ENCODE data around the gene MSX1.

Gene MSX1

GRCh38 chr4:4868040-4868757 is 8.7 kb downstream of the MSX1 start:
- peaks cover 23% of the 10 kb centered on the region for H3K4me1 Mint-ChIP-seq (ENCODE audit: low read depth)

DNA sequence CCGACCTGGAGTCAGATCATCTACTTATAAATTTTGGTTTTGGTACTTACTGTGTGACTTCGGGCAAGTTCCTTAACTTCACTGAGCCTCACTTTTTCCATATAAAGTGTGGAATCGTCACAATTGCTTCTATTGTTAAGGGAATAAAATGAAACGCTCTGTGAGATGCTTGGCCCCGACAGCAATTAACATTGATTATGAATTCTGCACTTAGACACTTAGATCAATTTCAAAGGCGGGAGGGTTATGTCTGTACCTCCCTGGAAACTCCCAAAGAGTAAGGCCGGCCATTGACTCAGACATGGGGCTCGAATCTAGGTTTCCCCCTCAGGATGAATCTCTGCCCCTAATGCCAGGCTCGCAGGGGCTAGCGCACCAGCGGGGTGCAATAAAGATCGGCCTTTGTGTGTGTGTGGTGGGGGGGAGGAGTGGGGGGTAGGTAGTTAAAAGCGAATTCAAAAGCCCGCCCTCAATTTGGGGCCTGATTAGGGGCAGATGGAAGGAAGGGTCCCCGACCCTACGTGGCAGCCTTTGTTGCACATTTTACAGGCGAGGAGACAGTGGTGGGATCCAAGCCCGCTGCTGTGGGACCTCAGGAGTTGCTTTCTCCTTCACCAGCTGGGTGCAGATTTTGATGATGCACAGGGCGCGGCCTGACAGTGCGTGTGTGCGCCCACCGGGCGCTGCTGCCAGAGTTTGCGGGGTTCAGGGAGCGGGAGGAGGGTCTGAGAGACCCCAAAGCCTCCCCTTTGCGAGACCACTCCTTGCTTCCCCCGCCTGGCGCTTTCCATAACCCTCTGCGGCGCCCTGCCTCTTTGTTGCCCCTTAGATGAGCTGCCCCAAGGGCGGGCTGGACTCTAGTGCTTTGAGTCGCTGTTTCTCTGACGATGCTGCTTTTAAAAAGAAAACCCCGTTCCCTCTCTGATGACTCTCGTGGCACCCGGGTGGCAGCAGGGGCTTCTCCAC is 9.6 kb downstream of the MSX1 start:
- no peaks in the 10 kb centered on the region for H3K36me3 Mint-ChIP-seq (ENCODE audit: low read depth)
- H3K9me3 Mint-ChIP-seq, result no peaks in the 10 kb centered on the region
- DNase-seq, result no peak
- no peak overlapping the region for H3K4me3 Mint-ChIP-seq
- peaks cover 23% of the 10 kb centered on the region for H3K4me1 Mint-ChIP-seq (ENCODE audit: low read depth)
- H3K27ac Mint-ChIP-seq, result no peak overlapping the region
- peaks cover 85% of the 10 kb centered on the region for H3K27me3 Mint-ChIP-seq

More at GRCh38 chr4:4868040-4868757, 8.7 kb downstream of the MSX1 start:
- no peak for DNase-seq
- H3K9me3 Mint-ChIP-seq, result no peaks in the 10 kb centered on the region
- H3K4me3 Mint-ChIP-seq, result no peak overlapping the region
- H3K36me3 Mint-ChIP-seq (ENCODE audit: low read depth), result no peaks in the 10 kb centered on the region
- H3K27me3 Mint-ChIP-seq, result peaks cover 83% of the 10 kb centered on the region
- no peak overlapping the region for H3K27ac Mint-ChIP-seq

GRCh38 chr4:4869731-4870571 is 10.5 kb downstream of the MSX1 start:
- Mint-ChIP-seq H3K27me3 (peaks cover 85% of the 10 kb centered on the region), H3K27ac (no peak overlapping the region), H3K36me3 (ENCODE audit: low read depth) (no peaks in the 10 kb centered on the region), H3K4me3 (no peak overlapping the region), H3K4me1 (ENCODE audit: low read depth) (peaks cover 23% of the 10 kb centered on the region), H3K9me3 (no peaks in the 10 kb centered on the region)
- DNase-seq, result no peak

DNA sequence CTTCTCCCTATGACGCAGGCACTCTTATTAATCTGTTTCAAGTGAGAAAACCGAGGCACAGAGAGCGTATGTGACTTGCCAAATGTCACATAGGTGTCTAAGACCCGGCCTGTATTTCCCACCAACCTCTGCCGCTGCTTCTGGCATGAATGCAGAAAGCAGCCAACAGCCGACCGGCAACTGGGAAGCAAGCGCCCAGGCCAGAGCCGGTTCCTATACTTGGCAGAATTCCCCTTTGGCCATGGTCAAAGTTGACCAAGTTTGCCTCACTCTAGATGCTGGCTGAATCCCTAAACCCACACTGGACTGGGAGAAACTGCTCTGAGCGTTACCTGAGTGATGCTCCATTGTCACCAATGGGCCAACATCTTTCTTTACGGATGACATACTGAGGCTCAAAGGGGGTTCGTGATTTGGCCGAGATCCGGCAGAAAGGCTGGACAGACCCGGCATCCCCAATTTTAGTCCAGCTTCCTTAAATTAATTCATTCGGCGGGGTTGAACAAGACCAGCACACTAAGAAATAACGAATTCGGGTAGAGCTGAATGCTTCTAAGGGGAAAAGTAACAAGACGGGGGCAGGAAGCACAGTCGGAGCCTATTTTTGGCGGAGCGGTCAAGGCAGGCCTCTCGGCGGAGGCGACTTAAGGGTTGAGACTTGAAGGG is 11.2 kb downstream of the MSX1 start:
- no peaks in the 10 kb centered on the region for H3K36me3 Mint-ChIP-seq (ENCODE audit: low read depth)
- no peaks in the 10 kb centered on the region for H3K9me3 Mint-ChIP-seq
- DNase-seq, result no peak
- no peak overlapping the region for H3K4me3 Mint-ChIP-seq
- no peak overlapping the region for H3K27ac Mint-ChIP-seq
- peaks cover 18% of the 10 kb centered on the region for H3K4me1 Mint-ChIP-seq (ENCODE audit: low read depth)
- peaks cover 85% of the 10 kb centered on the region for H3K27me3 Mint-ChIP-seq

DNA sequence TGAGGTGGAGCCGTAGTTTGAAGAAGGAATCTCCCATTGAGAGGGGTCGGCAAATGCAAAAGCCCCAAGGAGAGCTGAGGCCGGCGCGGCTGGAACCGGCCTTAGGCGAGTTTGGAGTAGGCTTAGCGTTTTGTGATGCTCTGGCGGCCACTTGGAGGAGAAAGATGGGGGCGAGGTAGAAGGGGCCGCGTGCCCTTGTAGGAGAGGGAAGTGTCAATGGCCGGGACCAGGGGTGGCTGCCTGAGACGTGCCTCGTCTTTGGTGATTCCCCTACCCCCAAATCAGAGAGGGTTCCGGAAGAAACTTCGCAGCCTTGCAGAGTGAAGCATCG is 11.7 kb downstream of the MSX1 start:
- Mint-ChIP-seq H3K36me3 (ENCODE audit: low read depth) (no peaks in the 10 kb centered on the region), H3K4me1 (ENCODE audit: low read depth) (peaks cover 15% of the 10 kb centered on the region), H3K27ac (no peak overlapping the region), H3K9me3 (no peaks in the 10 kb centered on the region), H3K27me3 (peaks cover 85% of the 10 kb centered on the region), H3K4me3 (no peak overlapping the region)
- DNase-seq, result no peak

- Mint-ChIP-seq H3K9me3 (no peaks in the 10 kb centered on the region), H3K27me3 (peaks cover 84% of the 10 kb centered on the region), H3K4me1 (ENCODE audit: low read depth) (peaks cover 11% of the 10 kb centered on the region), H3K4me3 (no peak overlapping the region), H3K27ac (no peak overlapping the region), H3K36me3 (ENCODE audit: low read depth) (no peaks in the 10 kb centered on the region)
- no peak for DNase-seq
These were observed 12.3 kb downstream of the MSX1 start for GRCh38 chr4:4871573-4872313.

GRCh38 chr4:4872314-4872903 is 12.9 kb downstream of the MSX1 start:
- Mint-ChIP-seq H3K4me3 (no peak overlapping the region), H3K9me3 (no peaks in the 10 kb centered on the region), H3K27ac (no peak overlapping the region), H3K4me1 (ENCODE audit: low read depth) (peaks cover 11% of the 10 kb centered on the region), H3K27me3 (peaks cover 88% of the 10 kb centered on the region), H3K36me3 (ENCODE audit: low read depth) (no peaks in the 10 kb centered on the region)
- DNase-seq, result no peak

GRCh38 chr4:4873203-4873602 is 13.7 kb downstream of the MSX1 start:
- Mint-ChIP-seq H3K4me3 (no peak overlapping the region), H3K27me3 (peaks cover 89% of the 10 kb centered on the region), H3K9me3 (no peaks in the 10 kb centered on the region), H3K36me3 (ENCODE audit: low read depth) (no peaks in the 10 kb centered on the region), H3K4me1 (ENCODE audit: low read depth) (peaks cover 11% of the 10 kb centered on the region), H3K27ac (no peak overlapping the region)
- no peak for DNase-seq

GRCh38 chr4:4874254-4874653 is 14.8 kb downstream of the MSX1 start:
- Mint-ChIP-seq H3K4me3 (no peak overlapping the region), H3K9me3 (no peaks in the 10 kb centered on the region), H3K36me3 (ENCODE audit: low read depth) (no peaks in the 10 kb centered on the region), H3K27ac (no peak overlapping the region), H3K27me3 (peaks cover 88% of the 10 kb centered on the region), H3K4me1 (ENCODE audit: low read depth) (peaks cover 11% of the 10 kb centered on the region)
- no peak for DNase-seq

DNA sequence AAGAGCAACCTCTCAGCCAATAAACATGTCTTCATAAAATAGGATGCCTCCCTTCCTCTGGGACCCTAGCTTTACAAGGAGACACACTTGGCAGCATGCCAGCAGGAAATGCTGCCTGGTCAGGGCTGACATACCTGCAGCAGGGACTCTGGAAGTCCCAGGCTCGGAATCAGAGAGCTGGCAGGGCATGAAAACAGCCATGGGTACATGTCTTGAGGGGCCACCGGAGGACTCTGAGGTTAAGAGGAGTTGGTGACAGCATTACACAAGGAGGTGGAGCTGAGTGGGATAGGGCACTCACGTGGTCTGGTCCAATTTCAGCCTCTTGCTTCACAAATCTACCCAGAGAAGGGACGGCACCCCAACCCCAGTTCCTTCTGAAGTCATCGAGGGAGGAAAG is 15.7 kb downstream of the MSX1 start:
- no peaks in the 10 kb centered on the region for H3K9me3 Mint-ChIP-seq
- H3K27ac Mint-ChIP-seq, result no peak overlapping the region
- no peak overlapping the region for H3K4me3 Mint-ChIP-seq
- H3K4me1 Mint-ChIP-seq (ENCODE audit: low read depth), result peaks cover 9% of the 10 kb centered on the region
- no peaks in the 10 kb centered on the region for H3K36me3 Mint-ChIP-seq (ENCODE audit: low read depth)
- H3K27me3 Mint-ChIP-seq, result peaks cover 86% of the 10 kb centered on the region
- no peak for DNase-seq

DNA sequence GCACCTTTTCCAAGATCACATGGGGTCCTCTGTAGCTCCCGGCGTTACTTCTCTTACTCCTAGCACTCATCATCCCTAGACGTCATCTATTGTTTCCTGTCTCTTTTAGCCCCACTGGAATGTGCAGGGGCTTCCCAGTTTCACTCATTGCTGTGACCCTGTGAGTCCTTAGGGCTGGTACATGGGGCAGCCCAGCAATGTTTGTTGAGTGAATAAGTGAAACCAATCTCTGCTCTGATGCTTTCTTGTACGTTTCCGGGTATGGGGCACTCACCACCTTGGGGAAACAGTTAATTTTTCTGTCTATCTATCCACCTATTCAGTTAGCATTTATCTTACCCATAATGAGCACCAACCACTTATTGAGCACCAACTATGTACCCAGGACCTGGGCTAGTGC is 16.1 kb downstream of the MSX1 start:
- Mint-ChIP-seq H3K27me3 (peaks cover 81% of the 10 kb centered on the region), H3K4me1 (ENCODE audit: low read depth) (peaks cover 9% of the 10 kb centered on the region), H3K27ac (no peak overlapping the region), H3K9me3 (no peaks in the 10 kb centered on the region), H3K4me3 (no peak overlapping the region), H3K36me3 (ENCODE audit: low read depth) (no peaks in the 10 kb centered on the region)
- DNase-seq, result no peak

DNA sequence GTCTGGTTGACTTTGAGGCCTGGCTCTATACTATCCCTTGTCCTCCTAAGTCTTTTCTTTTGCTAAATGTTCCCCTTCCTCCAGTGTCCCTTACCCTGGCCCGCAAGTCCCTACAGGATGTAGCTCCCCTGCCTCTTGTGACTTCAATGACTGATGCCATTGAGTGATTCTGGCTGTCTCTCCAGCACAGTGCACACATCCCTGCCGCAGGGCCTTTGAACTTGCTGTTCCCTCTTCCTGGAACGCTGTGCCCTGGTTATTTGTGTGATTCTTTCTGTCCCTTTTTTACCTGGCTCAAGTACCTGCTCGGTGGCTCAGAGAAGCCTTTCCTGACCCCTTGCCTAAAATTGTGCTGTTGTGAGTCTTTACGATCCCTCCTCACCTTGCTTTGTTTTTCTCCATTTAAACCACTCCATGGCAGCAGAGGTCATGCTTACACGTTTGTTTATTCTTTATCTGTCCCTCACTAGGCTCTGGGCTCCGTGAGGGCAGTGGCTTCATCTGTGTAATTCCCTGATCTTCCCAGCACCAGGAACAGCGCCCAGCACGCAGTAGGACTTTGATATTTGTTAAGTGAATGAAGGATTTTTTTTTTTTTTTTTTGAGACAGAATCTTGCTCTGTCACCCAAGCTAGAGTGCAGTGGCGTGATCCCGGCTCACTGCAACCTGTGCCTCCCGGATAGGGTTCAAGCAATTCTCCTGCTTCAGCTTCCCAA is 17.6 kb downstream of the MSX1 start:
- Mint-ChIP-seq H3K9me3 (no peaks in the 10 kb centered on the region), H3K4me1 (ENCODE audit: low read depth) (no peaks in the 10 kb centered on the region), H3K4me3 (no peak overlapping the region), H3K27me3 (peaks cover 76% of the 10 kb centered on the region), H3K27ac (no peak overlapping the region), H3K36me3 (ENCODE audit: low read depth) (no peaks in the 10 kb centered on the region)
- no peak for DNase-seq

DNA sequence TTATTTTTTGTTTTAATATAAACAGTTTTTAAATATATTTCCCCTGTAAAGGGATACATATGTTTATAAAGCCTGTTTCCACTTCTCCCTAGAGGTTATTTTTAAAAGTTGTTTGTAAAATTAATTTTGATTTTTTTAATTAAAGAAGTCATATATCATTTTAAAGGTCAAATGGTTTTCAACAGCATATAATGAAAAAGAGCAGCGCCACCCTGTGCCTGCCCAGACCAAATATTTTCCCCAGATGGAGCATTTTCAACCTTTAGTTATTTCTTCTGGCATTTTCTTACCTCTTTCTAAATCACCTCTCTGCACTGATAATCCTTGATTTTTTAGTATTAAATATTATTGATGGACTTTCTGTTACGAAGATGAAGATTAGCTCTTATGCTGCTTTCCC is 21.0 kb downstream of the MSX1 start:
- Mint-ChIP-seq H3K36me3 (ENCODE audit: low read depth) (no peaks in the 10 kb centered on the region), H3K27me3 (peaks cover 46% of the 10 kb centered on the region), H3K9me3 (no peaks in the 10 kb centered on the region), H3K4me1 (ENCODE audit: low read depth) (no peaks in the 10 kb centered on the region), H3K27ac (no peak overlapping the region), H3K4me3 (no peak overlapping the region)
- DNase-seq, result no peak

All from activated T-cell treated with anti-CD3 and anti-CD28 coated beads, Interleukin-2, amount 50 U/mL, for 24 hours (primary cell).